ENCODE measurements around the gene BNC2. TPM values are rescaled to one million over a fixed set of nuclear protein-coding genes. Genes with fewer than 3 reads are reported as not detected.

BNC2 gene
- polyA plus RNA-seq, 1 donor = 5.3 TPM

GRCh38 chr9:16626577-16627130 lies 243.8 kb downstream of the BNC2 start:
- DNase-seq = no peak

GRCh38 chr9:16625811-16626210 lies 244.7 kb downstream of the BNC2 start:
- no peak for DNase-seq

GRCh38 chr9:16625161-16625631 lies 245.3 kb downstream of the BNC2 start:
- no peak for DNase-seq

GRCh38 chr9:16624744-16625117 lies 245.7 kb downstream of the BNC2 start:
- DNase-seq = peak; percentile 39

DNA sequence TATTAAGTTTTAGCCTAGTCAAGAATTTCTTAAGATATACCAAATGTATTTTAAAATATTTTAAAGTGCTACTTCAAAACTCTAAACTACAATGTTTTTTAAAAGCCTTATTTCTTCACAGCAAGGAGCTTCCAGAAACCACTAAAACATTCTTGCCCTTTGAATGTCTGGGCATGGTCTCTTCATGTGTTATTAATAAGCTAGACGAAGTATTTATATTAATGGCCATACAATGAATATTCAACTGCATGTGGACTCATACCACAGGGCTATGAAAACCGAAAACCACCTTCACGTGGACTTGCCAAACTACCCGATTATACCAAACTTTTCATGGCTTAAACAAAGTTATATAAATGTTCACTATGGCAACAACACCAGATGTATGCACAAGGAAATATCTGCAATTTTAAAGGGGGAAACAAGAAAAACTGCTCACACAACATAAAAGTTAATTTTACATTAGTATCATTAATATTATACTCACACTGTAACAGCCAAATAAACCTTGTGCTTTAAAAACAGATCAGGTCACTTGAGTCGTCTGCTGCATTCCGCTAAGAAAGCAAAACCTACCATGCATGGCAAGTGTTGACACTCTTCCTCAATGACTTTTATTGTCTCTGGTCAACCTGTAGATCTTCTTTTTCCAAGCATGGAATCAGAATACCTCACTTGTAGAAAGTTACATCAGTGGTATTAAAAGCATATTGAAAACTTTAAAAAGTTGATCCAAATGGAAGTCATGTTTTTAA lies 246.3 kb downstream of the BNC2 start:
- DNase-seq = no peak

GRCh38 chr9:16622541-16622940 lies 247.9 kb downstream of the BNC2 start:
- no peak for DNase-seq

DNA sequence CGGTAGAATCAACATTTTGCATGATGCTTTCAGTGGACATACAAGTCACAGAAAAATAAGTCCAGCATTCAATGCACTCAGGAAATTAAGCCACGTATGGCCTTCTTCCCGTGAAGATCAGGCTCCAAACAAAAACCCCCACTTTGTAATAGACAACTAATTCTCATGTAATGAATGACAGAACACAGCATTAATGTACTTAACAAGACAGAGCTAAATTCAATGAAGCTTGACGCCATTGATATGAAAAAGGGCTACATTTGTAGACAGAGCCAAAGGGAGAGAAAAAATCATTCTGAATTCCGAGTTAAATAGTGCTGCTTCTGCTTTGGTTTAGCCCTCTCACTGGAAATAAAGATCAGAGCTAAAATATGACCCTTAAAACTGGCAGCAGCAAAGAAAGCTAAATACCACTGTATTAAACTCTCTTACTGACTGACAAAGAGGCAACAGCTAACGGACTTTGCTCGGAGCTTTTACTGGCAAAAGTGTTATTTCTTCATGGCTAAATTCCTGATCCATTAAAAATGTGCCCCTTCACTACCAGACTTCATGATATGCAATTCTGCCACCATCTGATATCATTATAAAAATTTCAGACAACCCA lies 250.5 kb downstream of the BNC2 start:
- no peak for DNase-seq

DNA sequence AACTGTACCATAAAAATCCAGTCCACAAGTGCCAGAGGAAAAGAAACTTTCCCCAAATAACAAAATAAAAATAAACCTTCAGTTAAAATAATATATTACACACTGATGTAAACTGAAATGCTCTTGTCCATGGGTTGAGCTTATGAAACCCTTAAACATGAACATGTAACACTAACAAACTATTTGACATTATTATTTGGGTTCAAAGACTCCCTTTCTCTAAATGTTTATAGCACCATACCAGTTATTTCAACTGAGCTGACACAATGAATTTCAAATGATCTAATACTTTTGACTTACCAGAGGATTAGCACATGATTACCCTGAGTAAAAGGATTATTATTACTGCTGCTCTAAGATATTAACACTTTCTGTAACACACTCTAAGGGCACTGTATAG lies 251.1 kb downstream of the BNC2 start:
- DNase-seq = no peak

DNA sequence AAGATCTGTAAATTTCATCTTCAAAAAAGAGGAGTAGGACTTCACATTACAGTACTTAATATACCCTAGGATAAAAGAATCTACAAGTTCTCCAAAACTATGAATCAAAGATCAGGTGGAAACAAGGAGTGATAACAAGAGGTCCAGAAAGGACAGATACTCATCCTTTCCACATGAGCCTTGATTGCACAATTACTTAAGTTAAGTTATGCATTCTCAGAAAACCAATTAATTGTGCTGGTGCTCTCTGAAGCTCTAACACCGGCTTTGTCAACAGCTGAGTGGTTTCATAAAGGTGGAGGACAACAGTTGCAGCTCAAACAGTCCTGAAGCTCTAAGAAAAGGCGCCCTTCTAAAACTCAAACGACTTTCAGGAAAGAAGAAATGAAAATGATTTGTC lies 251.9 kb downstream of the BNC2 start:
- no peak for DNase-seq

GRCh38 chr9:16616686-16617085 lies 253.8 kb downstream of the BNC2 start:
- no peak for DNase-seq

DNA sequence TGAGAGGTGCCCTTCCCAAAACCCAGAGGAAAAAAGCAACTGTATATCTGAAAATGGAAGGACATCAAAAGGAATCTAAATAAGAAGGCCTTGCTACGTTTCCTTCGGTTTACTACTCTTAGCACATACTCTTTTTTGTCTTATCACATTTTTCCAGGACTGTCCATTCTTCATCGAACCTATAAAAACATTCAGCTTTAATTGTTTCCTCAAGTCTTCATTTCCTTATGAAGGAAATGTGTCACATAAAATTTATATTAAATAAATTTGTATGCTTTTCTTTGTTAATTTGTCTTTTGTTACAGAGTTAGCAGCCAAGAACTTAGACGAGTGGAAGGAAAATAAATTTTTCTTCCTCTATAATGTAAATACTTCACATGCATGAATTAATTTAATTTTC lies 255.0 kb downstream of the BNC2 start:
- no peak for DNase-seq

DNA sequence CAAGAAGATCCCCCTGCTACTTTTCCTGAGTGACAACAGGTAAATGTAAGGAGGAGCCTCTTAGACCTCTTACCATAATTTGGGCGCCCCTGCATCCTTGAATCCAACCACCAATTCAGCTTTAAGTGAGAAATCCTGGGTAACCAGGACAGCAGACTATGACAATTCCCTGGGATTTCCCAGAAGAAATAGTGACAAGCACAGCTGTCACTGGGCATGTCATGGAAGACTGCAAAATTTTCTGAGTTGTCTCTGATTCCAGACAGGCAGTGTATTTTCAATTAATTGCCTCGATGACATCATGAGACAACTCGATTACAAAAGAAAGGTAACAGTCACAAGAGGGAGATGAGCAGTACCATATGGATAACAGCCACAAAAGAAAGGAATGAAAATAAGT lies 256.9 kb downstream of the BNC2 start:
- no peak for DNase-seq

DNA sequence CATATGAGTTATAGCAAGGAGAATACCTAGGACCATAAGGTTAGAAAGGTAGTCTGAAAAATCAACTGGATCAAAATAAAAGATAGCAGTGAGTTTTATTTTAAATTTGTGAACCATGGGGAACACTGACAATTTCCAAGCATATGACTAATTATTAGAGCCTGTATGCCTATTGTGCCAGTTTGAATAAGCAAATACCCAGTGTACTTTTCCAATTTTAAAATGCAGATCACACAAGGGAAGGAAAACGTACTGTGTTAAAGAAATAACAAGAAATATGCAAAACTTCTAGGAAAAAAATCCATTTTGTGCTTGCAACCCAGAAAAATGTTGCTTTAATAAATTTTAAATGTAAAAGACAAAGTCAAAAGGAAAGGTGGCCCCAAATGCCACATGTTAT lies 257.4 kb downstream of the BNC2 start:
- DNase-seq = no peak

DNA sequence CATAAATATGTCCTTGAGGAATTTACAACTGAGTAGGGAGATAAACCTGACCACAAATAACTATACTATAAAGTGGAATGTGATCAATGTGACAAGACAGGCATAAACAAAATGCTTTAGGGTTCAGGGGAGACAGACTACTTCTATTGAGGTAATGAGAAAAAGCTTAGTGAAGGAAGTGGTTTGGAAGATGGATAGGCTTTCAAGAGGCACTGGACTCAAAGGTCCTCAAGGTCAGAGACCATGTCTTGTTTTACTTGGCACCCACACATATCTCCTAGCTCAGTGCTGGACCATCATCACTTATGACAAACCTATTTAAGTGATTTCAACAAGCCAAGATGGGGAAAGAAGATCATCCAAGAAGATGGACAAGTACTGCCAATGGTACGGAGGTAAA lies 257.8 kb downstream of the BNC2 start:
- no peak for DNase-seq

- DNase-seq = no peak
These were observed 258.5 kb downstream of the BNC2 start for GRCh38 chr9:16611983-16612382.

DNA sequence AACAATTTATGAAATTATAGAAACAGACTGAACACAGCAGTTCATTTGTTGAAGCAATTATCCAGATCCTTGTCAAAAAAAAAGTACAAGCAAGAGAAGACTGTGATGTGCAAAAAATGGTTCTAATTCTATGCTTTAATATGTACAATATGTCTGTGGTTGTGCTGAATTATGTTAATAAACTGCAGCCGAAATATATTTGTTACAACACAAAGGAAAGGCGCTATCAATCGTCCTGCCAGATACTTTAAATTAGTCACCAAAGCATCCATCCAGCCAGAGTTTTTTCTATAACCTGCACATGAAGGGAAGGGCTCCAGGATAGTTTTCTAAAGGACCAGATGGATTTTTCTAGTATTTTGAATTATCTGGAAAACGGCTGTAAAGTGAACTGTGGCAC lies 259.5 kb downstream of the BNC2 start:
- DNase-seq = no peak

GRCh38 chr9:16610538-16610937 lies 259.9 kb downstream of the BNC2 start:
- no peak for DNase-seq

- no peak for DNase-seq
These were observed 261.6 kb downstream of the BNC2 start for GRCh38 chr9:16608906-16609305.

DNA sequence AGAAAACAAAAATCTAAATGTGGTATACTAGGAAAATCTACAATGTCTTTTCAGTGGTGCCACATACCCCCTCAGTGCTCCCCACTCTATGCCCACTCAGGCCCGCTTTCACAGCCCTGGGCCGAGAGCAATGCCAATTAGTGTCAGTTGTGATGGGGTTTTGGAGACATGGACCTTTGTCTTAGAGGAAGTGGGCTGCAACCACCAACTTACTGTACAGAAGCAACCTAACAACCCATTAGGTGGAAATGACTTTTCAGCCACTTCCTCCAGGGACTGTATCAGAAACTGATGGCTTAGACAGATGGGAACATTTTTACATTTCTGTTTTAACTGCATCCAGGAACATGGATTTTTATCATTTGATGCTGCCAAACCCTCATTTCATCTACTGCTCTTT lies 268.0 kb downstream of the BNC2 start:
- DNase-seq = no peak

DNA sequence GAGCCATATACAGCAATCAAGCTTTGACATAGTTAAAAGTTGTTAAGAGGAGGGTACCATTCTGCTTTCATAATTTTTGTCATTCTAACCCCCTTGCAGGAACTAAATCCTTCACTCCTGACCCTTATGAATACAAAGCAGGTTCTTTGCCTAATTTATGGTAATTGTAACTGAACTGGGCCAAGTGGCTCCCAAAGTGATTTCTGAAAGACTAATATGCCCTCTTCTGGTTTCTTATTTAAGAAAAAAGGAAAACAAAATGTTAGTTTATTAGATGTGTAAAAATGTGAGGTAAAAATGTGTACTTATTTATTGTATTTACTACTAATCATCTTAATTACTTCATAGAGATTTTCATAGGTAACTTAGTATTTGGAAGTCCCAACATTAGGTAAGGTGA lies 268.5 kb downstream of the BNC2 start:
- no peak for DNase-seq

GRCh38 chr9:16598316-16598715 lies 272.2 kb downstream of the BNC2 start:
- no peak for DNase-seq

GRCh38 chr9:16597136-16597535 lies 273.3 kb downstream of the BNC2 start:
- DNase-seq = no peak

DNA sequence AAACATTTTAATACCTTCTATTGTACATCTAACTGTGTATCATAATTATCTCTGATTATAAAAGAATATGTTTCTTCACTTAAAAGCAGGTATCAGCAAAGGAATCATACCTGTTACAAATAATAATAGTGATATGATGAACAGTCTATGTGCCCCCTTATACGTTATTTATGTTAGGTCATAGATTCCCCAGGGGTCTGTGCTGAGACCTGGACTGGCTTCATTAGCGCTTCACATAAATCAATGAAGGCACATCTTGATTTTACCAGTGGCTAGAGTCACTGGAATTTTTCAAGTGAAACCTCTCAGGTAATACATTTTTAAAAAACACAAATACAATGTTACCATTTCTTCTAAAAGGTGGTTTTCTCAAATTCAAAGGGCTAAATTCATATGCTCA lies 275.2 kb downstream of the BNC2 start:
- DNase-seq = no peak

DNA sequence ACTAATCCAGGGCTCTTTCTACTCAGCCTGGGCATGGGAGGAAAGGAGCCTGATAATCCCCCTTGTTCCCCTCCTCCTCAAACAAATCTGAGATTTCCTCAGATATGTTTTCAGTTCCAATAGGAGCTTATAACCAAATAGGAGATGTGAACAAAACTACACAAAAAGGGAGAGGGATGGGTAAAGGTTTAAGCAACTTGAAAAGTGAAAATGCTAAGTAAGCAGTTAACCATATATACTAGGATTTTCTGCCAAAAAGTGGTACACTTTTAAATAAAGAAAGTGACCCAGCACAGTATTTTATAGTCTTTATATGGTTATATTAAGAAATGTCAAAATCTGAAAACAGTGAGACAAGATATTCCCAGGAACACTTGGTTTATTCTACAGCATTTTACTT lies 275.7 kb downstream of the BNC2 start:
- no peak for DNase-seq
